SK-N-SH (cell line): Measurements from ENCODE around the gene HRH1. TPM values are rescaled to one million over a fixed set of nuclear protein-coding genes. Genes with fewer than 3 reads are reported as not detected.
A peak's percentile ranks its signal among the peaks of the same experiment; 100 is the strongest.

ENCODE experiments used
- CTCF ChIA-PET: fragments of 300-600, 350-600 bp; formaldehyde crosslinking; extraction: SDS; loops from one replicate; lab custom pipeline; 2021; lab: Yijun Ruan, JAX
- POLR2A ChIA-PET: fragments of 350-600 bp; sonication (Branson Sonifier 250); formaldehyde crosslinking; extraction: SDS; loops from one replicate; lab custom pipeline; 2020; ENCODE audit warnings: antibody characterized with exemption, inconsistent platforms; lab: Yijun Ruan, JAX
- DNase-seq: peaks from one replicate; pipeline ENCODE4 v3.0.0; 2012
- H2AFZ ChIP-seq: fragments of 200-600 bp; sonication (generic); 2 replicates; pipeline ENCODE4 v1.8.1; 2016; ENCODE audit warnings: antibody characterized with exemption, mild to moderate bottlenecking, low read depth
- H3F3A ChIP-seq: fragments of 200-600 bp; sonication (generic); replicated peaks from 2 replicates; pipeline ENCODE3; 2016; ENCODE audit warnings: antibody characterized with exemption, mild to moderate bottlenecking; ENCODE audit not compliant: insufficient read depth
- H3K27ac ChIP-seq, 2 experiments: fragments of 200-500 bp in 1 of 2; fragments of 200-600 bp in 1 of 2; sonication (Bioruptor generic) in 1 of 2; sonication (generic), shearing (Covaris generic) in 1 of 2; 2 replicates each; pipeline versions ENCODE4 v1.5.1 to v1.6.1; 2014 to 2016; ENCODE audit warnings: low read depth in 2 of 2, inconsistent platforms in 1 of 2, low read length in 1 of 2, mild to moderate bottlenecking in 1 of 2, mixed read lengths in 1 of 2
- H3K27me3 ChIP-seq: fragments of 200-600 bp; sonication (generic), shearing (Covaris generic); 2 replicates; pipeline ENCODE4 v1.6.1; 2016; ENCODE audit warnings: mixed run types; ENCODE audit not compliant: insufficient read depth
- H3K36me3 ChIP-seq, 2 experiments: fragments of 200-500 bp in 1 of 2; fragments of 200-600 bp in 1 of 2; sonication (Bioruptor generic) in 1 of 2; sonication (generic) in 1 of 2; replicated peaks in 1 of 2; 2 replicates each; pipeline versions ENCODE3 to v1.5.1; 2014 to 2016; ENCODE audit warnings: low read length in 1 of 2, mild to moderate bottlenecking in 1 of 2; ENCODE audit not compliant: insufficient read depth in 2 of 2, control insufficient read depth in 1 of 2
- H3K4me1 ChIP-seq, 2 experiments: fragments of 200-500 bp in 1 of 2; fragments of 200-600 bp in 1 of 2; sonication (Bioruptor generic) in 1 of 2; sonication (generic), shearing (Covaris generic) in 1 of 2; 2 replicates each; pipeline versions ENCODE4 v1.5.1 to v1.6.1; 2014 to 2016; ENCODE audit warnings: low read depth in 1 of 2, low read length in 1 of 2, mixed run types in 1 of 2; ENCODE audit not compliant: insufficient read depth in 2 of 2, control insufficient read depth in 1 of 2
- H3K4me2 ChIP-seq: fragments of 200-600 bp; sonication (generic), shearing (Covaris generic); 2 replicates; pipeline ENCODE4 v1.6.1; 2017; ENCODE audit warnings: mixed run types
- H3K4me3 ChIP-seq, 2 experiments: fragments of 200-500 bp in 1 of 2; fragments of 200-600 bp in 1 of 2; sonication (Bioruptor generic) in 1 of 2; sonication (generic), shearing (Covaris generic) in 1 of 2; 2 replicates each; pipeline versions ENCODE4 v1.5.1 to v1.8.1; 2014 to 2016; ENCODE audit warnings: low read depth in 2 of 2, inconsistent platforms in 1 of 2, low read length in 1 of 2, mild to moderate bottlenecking in 1 of 2, mixed read lengths in 1 of 2, moderate library complexity in 1 of 2
- H3K79me2 ChIP-seq: fragments of 200-600 bp; sonication (generic); 2 replicates; pipeline ENCODE4 v1.8.1; 2017; ENCODE audit warnings: mild to moderate bottlenecking; ENCODE audit not compliant: insufficient read depth
- H3K9ac ChIP-seq: fragments of 200-600 bp; sonication (generic); 2 replicates; pipeline ENCODE4 v1.6.1; 2017; ENCODE audit warnings: mixed run types
- H3K9me2 ChIP-seq: fragments of 200-600 bp; sonication (generic); 2 replicates; pipeline ENCODE4 v1.6.1; 2017; ENCODE audit warnings: mixed run types
- H3K9me3 ChIP-seq: fragments of 200-600 bp; sonication (generic); 2 replicates; pipeline ENCODE4 v1.6.1; 2017; ENCODE audit warnings: mixed run types, mild to moderate bottlenecking, moderate library complexity
- H4K20me1 ChIP-seq: fragments of 200-600 bp; sonication (generic); 2 replicates; pipeline ENCODE4 v1.6.1; 2017; ENCODE audit warnings: mild to moderate bottlenecking, mixed run types; ENCODE audit not compliant: insufficient read depth
- CHD2 ChIP-seq: fragments of 150-350 bp; IDR thresholded peaks from 2 replicates; pipeline ENCODE4 v1.6.1; 2018; ENCODE audit warnings: low read length; ENCODE audit not compliant: partially characterized antibody
- ELF1 ChIP-seq: IDR thresholded peaks from 2 replicates; pipeline ENCODE4 v1.4.0; 2012
- EP300 ChIP-seq, 2 experiments: IDR thresholded peaks; 2 replicates each; pipeline versions ENCODE4 v1.4.0 to v1.6.1; 2012; ENCODE audit warnings: borderline replicate concordance in 1 of 2, low read depth in 1 of 2, low read length in 1 of 2
- FOXJ3 ChIP-seq: sonication (generic); formaldehyde crosslinking; IDR thresholded peaks from 2 replicates; pipeline ENCODE4 v1.5.1; 2020; ENCODE audit warnings: mild to moderate bottlenecking, missing genetic modification reagents
- FOXM1 ChIP-seq: IDR thresholded peaks from 2 replicates; pipeline ENCODE4 v1.4.0; 2012; ENCODE audit warnings: low read depth, mild to moderate bottlenecking
- GATA2 ChIP-seq: sonication (generic); formaldehyde crosslinking; IDR thresholded peaks from 2 replicates; pipeline ENCODE4 v1.5.0; 2020; ENCODE audit warnings: mild to moderate bottlenecking, missing genetic modification reagents
- JUND ChIP-seq: IDR thresholded peaks from 2 replicates; pipeline ENCODE4 v1.4.0; 2012
- NFIC ChIP-seq: IDR thresholded peaks from 2 replicates; pipeline ENCODE4 v1.4.0; 2012; ENCODE audit warnings: borderline replicate concordance
- NRF1 ChIP-seq: IDR thresholded peaks from 2 replicates; pipeline ENCODE4 v1.6.1; 2012; ENCODE audit warnings: low read depth, mild to moderate bottlenecking, low read length
- POLR2AphosphoS5 ChIP-seq: IDR thresholded peaks from 2 replicates; pipeline ENCODE4 v1.6.1; 2012; ENCODE audit warnings: low read depth, low read length
- RAD21 ChIP-seq: IDR thresholded peaks from 2 replicates; pipeline ENCODE4 v1.6.1; 2012; ENCODE audit warnings: mild to moderate bottlenecking, low read length
- RCOR1 ChIP-seq: fragments of 150-350 bp; IDR thresholded peaks from 2 replicates; pipeline ENCODE4 v1.6.1; 2017; ENCODE audit warnings: antibody characterized with exemption, low read length
- RXRA ChIP-seq: IDR thresholded peaks from 2 replicates; pipeline ENCODE4 v1.4.0; 2012; ENCODE audit warnings: low read depth, mild to moderate bottlenecking, borderline replicate concordance
- SIN3A ChIP-seq: IDR thresholded peaks from 2 replicates; pipeline ENCODE4 v1.6.1; 2012; ENCODE audit warnings: low read depth, mild to moderate bottlenecking, low read length, moderate library complexity, borderline replicate concordance
- SMC3 ChIP-seq: IDR thresholded peaks from 2 replicates; pipeline ENCODE4 v1.6.1; 2012; ENCODE audit warnings: low read depth, low read length, improper control_type of control experiment
- TCF12 ChIP-seq: IDR thresholded peaks from 2 replicates; pipeline ENCODE4 v1.4.0; 2012
- YY1 ChIP-seq: IDR thresholded peaks from 2 replicates; pipeline ENCODE4 v1.4.0; 2012; ENCODE audit warnings: low read depth, mild to moderate bottlenecking
- WGBS: methylation state at CpG from one replicate; pipeline ENCODE4 v1.1.6; 2017; ENCODE audit warnings: low lambda C conversion rate; 5-methylcytosine and 5-hydroxymethylcytosine counted together
- polyA plus RNA-seq, 3 experiments: library from polyadenylated mRNA; depleted of rRNA; stranded (reverse); fragments of >200 nt; gene quantifications; 2 replicates each; pipeline ENCODE4 v1.2.3, GENCODE V29; 2012
- TF ChIP-seq, protein P1 (sequence below): IDR thresholded peaks from 2 replicates; pipeline ENCODE4 v1.4.0; 2012; ENCODE audit warnings: low read depth, borderline replicate concordance
- TF ChIP-seq, protein P2 (sequence below): fragments of 200-600 bp; sonication (generic); IDR thresholded peaks from 2 replicates; pipeline ENCODE4 v1.6.1; 2017; ENCODE audit warnings: antibody characterized with exemption, mild to moderate bottlenecking, moderate library complexity
- TF ChIP-seq, protein P3 (sequence below): IDR thresholded peaks from 2 replicates; pipeline ENCODE4; 2012

HRH1 gene
- polyA plus RNA-seq, 1 of the 3 experiments (the other 2 are of a cell fraction) = 6.2 TPM

DNA sequence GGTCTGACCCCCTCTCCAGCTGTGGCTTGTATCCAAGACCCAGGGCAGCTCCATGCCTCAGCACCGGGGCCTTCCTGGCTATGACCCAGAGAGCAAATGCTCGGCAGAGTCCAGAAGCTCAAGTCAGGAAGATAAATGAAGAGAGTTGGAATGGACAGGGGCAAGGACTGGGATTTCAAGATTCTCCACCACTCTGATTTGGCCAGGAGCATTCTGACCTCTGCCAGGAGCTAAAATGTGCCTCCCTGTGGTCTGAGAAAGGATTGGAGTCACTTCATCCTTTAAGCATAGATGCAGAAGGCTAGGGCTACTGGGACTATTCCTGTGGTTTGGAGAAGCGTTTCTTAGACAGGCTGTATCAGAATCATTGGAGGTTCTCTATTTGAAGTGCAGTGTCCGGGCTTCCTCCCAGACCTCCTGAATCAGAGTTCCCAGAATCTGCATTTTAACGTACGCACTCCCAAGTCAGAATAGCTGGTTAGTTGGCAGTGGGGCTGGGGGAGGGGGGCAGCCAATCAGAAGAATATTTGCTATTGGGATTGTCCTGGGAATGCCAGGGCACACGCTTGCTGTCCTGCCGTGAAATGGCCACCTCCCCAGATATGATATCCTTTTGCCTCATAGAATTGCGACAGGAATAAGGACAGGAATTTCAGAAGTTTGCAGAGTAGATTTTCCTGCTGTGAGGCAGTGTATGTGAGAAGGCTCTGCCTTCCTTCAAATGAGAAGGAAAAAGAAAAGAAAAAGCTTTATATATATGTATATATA lies 57.4 kb downstream of the HRH1 start:
- H3K36me3 ChIP-seq = peaks cover 0 to 5% of the 10 kb centered on the region in 2 experiments
- H3F3A ChIP-seq = peaks cover 34% of the 10 kb centered on the region
- TF ChIP-seq, protein P1, sequence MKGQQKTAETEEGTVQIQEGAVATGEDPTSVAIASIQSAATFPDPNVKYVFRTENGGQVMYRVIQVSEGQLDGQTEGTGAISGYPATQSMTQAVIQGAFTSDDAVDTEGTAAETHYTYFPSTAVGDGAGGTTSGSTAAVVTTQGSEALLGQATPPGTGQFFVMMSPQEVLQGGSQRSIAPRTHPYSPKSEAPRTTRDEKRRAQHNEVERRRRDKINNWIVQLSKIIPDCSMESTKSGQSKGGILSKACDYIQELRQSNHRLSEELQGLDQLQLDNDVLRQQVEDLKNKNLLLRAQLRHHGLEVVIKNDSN = no peak
- TF ChIP-seq RAD21 (peak; percentile 30; the same call in 1 of the 2 replicates), NFIC (peak; percentile 58; the same call in 1 of the 2 replicates), SMC3 (peak; percentile 16; the same call in 1 of the 2 replicates), NRF1 (no peak), FOXJ3 (CRISPR knock-in tag) (no peak), YY1 (0 out of 2 replicates have a peak, but pooled peaks have one; percentile 5), CHD2 (no peak), POLR2AphosphoS5 (no peak)
- TF ChIP-seq, protein P2, sequence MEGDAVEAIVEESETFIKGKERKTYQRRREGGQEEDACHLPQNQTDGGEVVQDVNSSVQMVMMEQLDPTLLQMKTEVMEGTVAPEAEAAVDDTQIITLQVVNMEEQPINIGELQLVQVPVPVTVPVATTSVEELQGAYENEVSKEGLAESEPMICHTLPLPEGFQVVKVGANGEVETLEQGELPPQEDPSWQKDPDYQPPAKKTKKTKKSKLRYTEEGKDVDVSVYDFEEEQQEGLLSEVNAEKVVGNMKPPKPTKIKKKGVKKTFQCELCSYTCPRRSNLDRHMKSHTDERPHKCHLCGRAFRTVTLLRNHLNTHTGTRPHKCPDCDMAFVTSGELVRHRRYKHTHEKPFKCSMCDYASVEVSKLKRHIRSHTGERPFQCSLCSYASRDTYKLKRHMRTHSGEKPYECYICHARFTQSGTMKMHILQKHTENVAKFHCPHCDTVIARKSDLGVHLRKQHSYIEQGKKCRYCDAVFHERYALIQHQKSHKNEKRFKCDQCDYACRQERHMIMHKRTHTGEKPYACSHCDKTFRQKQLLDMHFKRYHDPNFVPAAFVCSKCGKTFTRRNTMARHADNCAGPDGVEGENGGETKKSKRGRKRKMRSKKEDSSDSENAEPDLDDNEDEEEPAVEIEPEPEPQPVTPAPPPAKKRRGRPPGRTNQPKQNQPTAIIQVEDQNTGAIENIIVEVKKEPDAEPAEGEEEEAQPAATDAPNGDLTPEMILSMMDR = peak; percentile 51
- TF ChIP-seq, protein P3, sequence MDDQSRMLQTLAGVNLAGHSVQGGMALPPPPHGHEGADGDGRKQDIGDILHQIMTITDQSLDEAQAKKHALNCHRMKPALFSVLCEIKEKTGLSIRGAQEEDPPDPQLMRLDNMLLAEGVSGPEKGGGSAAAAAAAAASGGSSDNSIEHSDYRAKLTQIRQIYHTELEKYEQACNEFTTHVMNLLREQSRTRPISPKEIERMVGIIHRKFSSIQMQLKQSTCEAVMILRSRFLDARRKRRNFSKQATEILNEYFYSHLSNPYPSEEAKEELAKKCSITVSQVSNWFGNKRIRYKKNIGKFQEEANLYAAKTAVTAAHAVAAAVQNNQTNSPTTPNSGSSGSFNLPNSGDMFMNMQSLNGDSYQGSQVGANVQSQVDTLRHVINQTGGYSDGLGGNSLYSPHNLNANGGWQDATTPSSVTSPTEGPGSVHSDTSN = peak; percentile 54
- no peak overlapping the region for H2AFZ ChIP-seq
- ChIA-PET POLR2A (no interaction called here), CTCF (interaction anchor here (0.6 to 1.8 kb wide), 5 partner anchors 11 to 152 kb away, joined by 3 to 5 read pairs (median 4); no protein-coding TSS in a partner anchor)
- WGBS = 26% methylated on average over 9 of the region's 9 CpGs
- H3K79me2 ChIP-seq = peaks cover 91% of the 10 kb centered on the region
- H3K27me3 ChIP-seq = no peaks in the 10 kb centered on the region
- H3K9ac ChIP-seq = peak overlapping the region; percentile 66; the same call in 1 of the 2 replicates
- no peaks in the 10 kb centered on the region for H3K9me2 ChIP-seq
- H4K20me1 ChIP-seq = no peaks in the 10 kb centered on the region
- peak overlapping the region; percentile 80 to 97; a peak in 3 of 4 replicates for H3K27ac ChIP-seq
- peaks cover 2 to 16% of the 10 kb centered on the region in 2 experiments; a peak in 2 of 4 replicates for H3K4me1 ChIP-seq
- H3K4me3 ChIP-seq = peak overlapping the region; percentile 10 to 26; a peak in 3 of 4 replicates
- H3K4me2 ChIP-seq = peak overlapping the region; percentile 81
- H3K9me3 ChIP-seq = no peaks in the 10 kb centered on the region
- DNase-seq = no peak

DNA sequence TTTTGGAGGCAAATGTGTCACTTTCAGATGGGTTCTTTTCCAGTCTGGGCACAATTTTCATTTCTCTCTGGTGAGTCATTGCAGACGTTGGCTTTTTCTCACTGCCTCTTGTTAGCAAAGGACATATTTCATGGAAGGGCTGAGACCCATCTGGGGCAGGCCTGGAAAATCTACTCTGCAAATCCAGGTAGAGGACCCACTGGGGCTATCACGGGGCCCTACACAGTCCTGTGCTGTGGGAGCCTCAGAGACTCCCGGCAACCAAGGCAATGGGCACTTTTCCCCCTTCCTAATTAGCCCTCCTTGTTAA lies 58.0 kb downstream of the HRH1 start:
- POLR2A ChIA-PET = no interaction called here
- DNase-seq = no peak
- Histone ChIP-seq H3K4me1 (peaks cover 2 to 16% of the 10 kb centered on the region in 2 experiments; a peak in 2 of 4 replicates), H2AFZ (no peak overlapping the region), H3K9ac (peak overlapping the region; percentile 66; the same call in 1 of the 2 replicates), H3K9me3 (no peaks in the 10 kb centered on the region), H3K9me2 (no peaks in the 10 kb centered on the region), H3F3A (peaks cover 34% of the 10 kb centered on the region), H3K4me2 (peak overlapping the region; percentile 81), H3K36me3 (peaks cover 0 to 5% of the 10 kb centered on the region in 2 experiments), H3K27ac (peak overlapping the region; percentile 80 to 97; a peak in 3 of 4 replicates), H3K4me3 (no peak overlapping the region; a peak in 2 of 4 replicates), H3K79me2 (peaks cover 91% of the 10 kb centered on the region), H4K20me1 (no peaks in the 10 kb centered on the region), H3K27me3 (no peaks in the 10 kb centered on the region)
- CTCF ChIA-PET = interaction anchor here (0.6 to 1.8 kb wide), 2 partner anchors 57 to 65 kb away, joined by 3 to 5 read pairs; no protein-coding TSS in a partner anchor
- WGBS = 31% methylated on average over 3 of the region's 3 CpGs
- no peak for TF ChIP-seq ELF1
- no peak for TF ChIP-seq CHD2
- TF ChIP-seq FOXJ3 (CRISPR knock-in tag) = no peak
- no peak for TF ChIP-seq SIN3A
- peak; percentile 80 for TF ChIP-seq JUND
- TF ChIP-seq RCOR1 = no peak
- no peak for TF ChIP-seq EP300 (IDR thresholded peaks at IDR 0.05; ENCODE audit: borderline replicate concordance in 1 of 2, low read depth in 1 of 2, low read length in 1 of 2)
- no peak for TF ChIP-seq FOXM1
- peak; percentile 76 for TF ChIP-seq TCF12
- no peak for TF ChIP-seq SMC3
- no peak for TF ChIP-seq POLR2AphosphoS5
- no peak for TF ChIP-seq GATA2
- TF ChIP-seq, protein P3 = peak; percentile 69
- TF ChIP-seq RXRA = no peak; the same call in 1 of the 2 replicates
